Prostate gland (tissue), 2 donors: ENCODE results near the gene ACTR1B.

Source experiments
- CTCF ChIP-seq, 4 experiments: fragments of 200-600 bp in 2 of 4; fragments of 450-650 bp in 2 of 4; sonication (generic) in 2 of 4; IDR thresholded peaks; 1 replicate in 3 of 4; 2 replicates in 1 of 4; pipeline ENCODE4 v1.5.1; 2016 to 2019; ENCODE audit warnings: antibody characterized with exemption in 4 of 4, mild to moderate bottlenecking in 2 of 4, moderate library complexity in 2 of 4
- POLR2A ChIP-seq: fragments of 450-650 bp; IDR thresholded peaks from one replicate; pipeline ENCODE4 v1.6.1; 2016; ENCODE audit warnings: antibody characterized with exemption, mild to moderate bottlenecking
- POLR2AphosphoS5 ChIP-seq: sonication (generic); formaldehyde crosslinking; IDR thresholded peaks from one replicate; pipeline ENCODE4 v1.6.1; 2017; ENCODE audit warnings: antibody characterized with exemption

GRCh38 chr2:97669448-97669847 lies 5.6 kb upstream of the ACTR1B start, which contains the start of gene C2orf92:
- TF ChIP-seq CTCF (IDR thresholded peaks at IDR 0.05) (no peak), POLR2AphosphoS5 (no peak), POLR2A (no peak)
